Measurements from ENCODE around the gene SF1. TPM values are rescaled to one million over a fixed set of nuclear protein-coding genes. Genes with fewer than 3 reads are reported as not detected.

The SF1 gene
- polyA plus RNA-seq, 1 of the 3 experiments (the other 2 are of a cell fraction) = 66.3 TPM

DNA sequence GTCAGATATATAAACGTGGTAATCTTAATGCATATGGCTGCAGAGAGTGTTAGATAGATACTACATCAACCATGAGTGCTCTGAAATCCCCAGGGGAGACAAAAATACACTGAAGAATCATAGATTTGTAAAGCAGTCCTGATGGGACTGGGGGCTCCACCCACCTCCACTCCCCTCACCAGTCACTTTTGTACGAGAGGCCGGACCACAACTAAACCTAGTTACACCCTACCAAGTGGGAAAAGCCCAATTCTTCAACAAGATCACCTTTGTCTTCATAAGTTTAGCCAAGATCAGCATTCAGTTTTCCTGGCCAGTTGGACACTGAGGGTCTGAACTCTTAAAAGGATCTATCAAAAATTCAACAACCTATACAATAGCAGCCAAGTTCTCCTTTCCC, 1.5 kb downstream of the SF1 start:
- peaks cover 21% of the 10 kb centered on the region for H3F3A ChIP-seq (replicated peaks; ENCODE audit: insufficient read depth)
- no peaks in the 10 kb centered on the region for H3K9me2 ChIP-seq
- no peaks in the 10 kb centered on the region for H3K27me3 ChIP-seq (ENCODE audit: insufficient read depth)
- peak overlapping the region; percentile 89 for H3K4me2 ChIP-seq
- peak overlapping the region in 1 of 2 experiments; percentile 39; a peak in 1 of 4 replicates for H3K27ac ChIP-seq (ENCODE audit: low read depth in 2 of 2, low read length in 1 of 2)
- ChIA-PET CTCF (interaction anchor here (0.6 to 6.1 kb wide), 7 partner anchors 8 to 88 kb away, joined by 3 to 47 read pairs (median 4); no protein-coding TSS in a partner anchor), POLR2A (interaction anchor here (0.9 to 1.6 kb wide), 2 partner anchors 15 to 17 kb away, joined by 3 to 5 read pairs; partner anchors contain the start of gene PYGM)
- no peaks in the 10 kb centered on the region for H3K9me3 ChIP-seq
- H3K4me3 ChIP-seq (ENCODE audit: low read depth in 2 of 2, low read length in 1 of 2) = peak overlapping the region; percentile 77 to 83
- peaks cover 17 to 19% of the 10 kb centered on the region in 2 experiments for H3K4me1 ChIP-seq (ENCODE audit: control insufficient read depth in 1 of 2, insufficient read depth in 2 of 2, low read depth in 1 of 2, low read length in 1 of 2)
- H4K20me1 ChIP-seq (ENCODE audit: insufficient read depth) = peaks cover 57% of the 10 kb centered on the region
- TF ChIP-seq, protein P1, sequence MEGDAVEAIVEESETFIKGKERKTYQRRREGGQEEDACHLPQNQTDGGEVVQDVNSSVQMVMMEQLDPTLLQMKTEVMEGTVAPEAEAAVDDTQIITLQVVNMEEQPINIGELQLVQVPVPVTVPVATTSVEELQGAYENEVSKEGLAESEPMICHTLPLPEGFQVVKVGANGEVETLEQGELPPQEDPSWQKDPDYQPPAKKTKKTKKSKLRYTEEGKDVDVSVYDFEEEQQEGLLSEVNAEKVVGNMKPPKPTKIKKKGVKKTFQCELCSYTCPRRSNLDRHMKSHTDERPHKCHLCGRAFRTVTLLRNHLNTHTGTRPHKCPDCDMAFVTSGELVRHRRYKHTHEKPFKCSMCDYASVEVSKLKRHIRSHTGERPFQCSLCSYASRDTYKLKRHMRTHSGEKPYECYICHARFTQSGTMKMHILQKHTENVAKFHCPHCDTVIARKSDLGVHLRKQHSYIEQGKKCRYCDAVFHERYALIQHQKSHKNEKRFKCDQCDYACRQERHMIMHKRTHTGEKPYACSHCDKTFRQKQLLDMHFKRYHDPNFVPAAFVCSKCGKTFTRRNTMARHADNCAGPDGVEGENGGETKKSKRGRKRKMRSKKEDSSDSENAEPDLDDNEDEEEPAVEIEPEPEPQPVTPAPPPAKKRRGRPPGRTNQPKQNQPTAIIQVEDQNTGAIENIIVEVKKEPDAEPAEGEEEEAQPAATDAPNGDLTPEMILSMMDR (IDR thresholded peaks at IDR 0.05) = no peak
- no peak for TF ChIP-seq RCOR1 (IDR thresholded peaks at IDR 0.05; ENCODE audit: low read length)
- TF ChIP-seq, protein P2, sequence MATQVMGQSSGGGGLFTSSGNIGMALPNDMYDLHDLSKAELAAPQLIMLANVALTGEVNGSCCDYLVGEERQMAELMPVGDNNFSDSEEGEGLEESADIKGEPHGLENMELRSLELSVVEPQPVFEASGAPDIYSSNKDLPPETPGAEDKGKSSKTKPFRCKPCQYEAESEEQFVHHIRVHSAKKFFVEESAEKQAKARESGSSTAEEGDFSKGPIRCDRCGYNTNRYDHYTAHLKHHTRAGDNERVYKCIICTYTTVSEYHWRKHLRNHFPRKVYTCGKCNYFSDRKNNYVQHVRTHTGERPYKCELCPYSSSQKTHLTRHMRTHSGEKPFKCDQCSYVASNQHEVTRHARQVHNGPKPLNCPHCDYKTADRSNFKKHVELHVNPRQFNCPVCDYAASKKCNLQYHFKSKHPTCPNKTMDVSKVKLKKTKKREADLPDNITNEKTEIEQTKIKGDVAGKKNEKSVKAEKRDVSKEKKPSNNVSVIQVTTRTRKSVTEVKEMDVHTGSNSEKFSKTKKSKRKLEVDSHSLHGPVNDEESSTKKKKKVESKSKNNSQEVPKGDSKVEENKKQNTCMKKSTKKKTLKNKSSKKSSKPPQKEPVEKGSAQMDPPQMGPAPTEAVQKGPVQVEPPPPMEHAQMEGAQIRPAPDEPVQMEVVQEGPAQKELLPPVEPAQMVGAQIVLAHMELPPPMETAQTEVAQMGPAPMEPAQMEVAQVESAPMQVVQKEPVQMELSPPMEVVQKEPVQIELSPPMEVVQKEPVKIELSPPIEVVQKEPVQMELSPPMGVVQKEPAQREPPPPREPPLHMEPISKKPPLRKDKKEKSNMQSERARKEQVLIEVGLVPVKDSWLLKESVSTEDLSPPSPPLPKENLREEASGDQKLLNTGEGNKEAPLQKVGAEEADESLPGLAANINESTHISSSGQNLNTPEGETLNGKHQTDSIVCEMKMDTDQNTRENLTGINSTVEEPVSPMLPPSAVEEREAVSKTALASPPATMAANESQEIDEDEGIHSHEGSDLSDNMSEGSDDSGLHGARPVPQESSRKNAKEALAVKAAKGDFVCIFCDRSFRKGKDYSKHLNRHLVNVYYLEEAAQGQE (IDR thresholded peaks at IDR 0.05; ENCODE audit: low read depth, low read length) = no peak
- no peak for TF ChIP-seq SMC3 (IDR thresholded peaks at IDR 0.05; ENCODE audit: low read depth, low read length)
- no peak for TF ChIP-seq RFX5 (IDR thresholded peaks at IDR 0.05; ENCODE audit: low read length)
- TF ChIP-seq MEF2A (IDR thresholded peaks at IDR 0.05; ENCODE audit: borderline replicate concordance, low read depth) = no peak
- TF ChIP-seq FOXM1 (IDR thresholded peaks at IDR 0.05; ENCODE audit: low read depth) = no peak
- TF ChIP-seq TEAD4 (IDR thresholded peaks at IDR 0.05; ENCODE audit: borderline replicate concordance, insufficient read depth) = no peak
- TF ChIP-seq SIN3A (IDR thresholded peaks at IDR 0.05; ENCODE audit: borderline replicate concordance, low read depth, low read length) = no peak
- no peak for TF ChIP-seq TCF12 (IDR thresholded peaks at IDR 0.05)
- TF ChIP-seq FOSL2 (IDR thresholded peaks at IDR 0.05; ENCODE audit: borderline replicate concordance, low read depth) = no peak
- TF ChIP-seq JUND (IDR thresholded peaks at IDR 0.05) = no peak
- no peak for TF ChIP-seq TAF1 (IDR thresholded peaks at IDR 0.05; ENCODE audit: borderline replicate concordance, low read depth, low read length)
- TF ChIP-seq, protein P3, sequence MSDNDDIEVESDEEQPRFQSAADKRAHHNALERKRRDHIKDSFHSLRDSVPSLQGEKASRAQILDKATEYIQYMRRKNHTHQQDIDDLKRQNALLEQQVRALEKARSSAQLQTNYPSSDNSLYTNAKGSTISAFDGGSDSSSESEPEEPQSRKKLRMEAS (IDR thresholded peaks at IDR 0.05; ENCODE audit: low read depth) = no peak
- TF ChIP-seq, protein P4, sequence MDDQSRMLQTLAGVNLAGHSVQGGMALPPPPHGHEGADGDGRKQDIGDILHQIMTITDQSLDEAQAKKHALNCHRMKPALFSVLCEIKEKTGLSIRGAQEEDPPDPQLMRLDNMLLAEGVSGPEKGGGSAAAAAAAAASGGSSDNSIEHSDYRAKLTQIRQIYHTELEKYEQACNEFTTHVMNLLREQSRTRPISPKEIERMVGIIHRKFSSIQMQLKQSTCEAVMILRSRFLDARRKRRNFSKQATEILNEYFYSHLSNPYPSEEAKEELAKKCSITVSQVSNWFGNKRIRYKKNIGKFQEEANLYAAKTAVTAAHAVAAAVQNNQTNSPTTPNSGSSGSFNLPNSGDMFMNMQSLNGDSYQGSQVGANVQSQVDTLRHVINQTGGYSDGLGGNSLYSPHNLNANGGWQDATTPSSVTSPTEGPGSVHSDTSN (IDR thresholded peaks at IDR 0.05) = no peak
- TF ChIP-seq RAD21 (IDR thresholded peaks at IDR 0.05; ENCODE audit: low read length) = no peak
- no peak for TF ChIP-seq NRF1 (IDR thresholded peaks at IDR 0.05; ENCODE audit: low read depth, low read length)
- TF ChIP-seq, protein P5, sequence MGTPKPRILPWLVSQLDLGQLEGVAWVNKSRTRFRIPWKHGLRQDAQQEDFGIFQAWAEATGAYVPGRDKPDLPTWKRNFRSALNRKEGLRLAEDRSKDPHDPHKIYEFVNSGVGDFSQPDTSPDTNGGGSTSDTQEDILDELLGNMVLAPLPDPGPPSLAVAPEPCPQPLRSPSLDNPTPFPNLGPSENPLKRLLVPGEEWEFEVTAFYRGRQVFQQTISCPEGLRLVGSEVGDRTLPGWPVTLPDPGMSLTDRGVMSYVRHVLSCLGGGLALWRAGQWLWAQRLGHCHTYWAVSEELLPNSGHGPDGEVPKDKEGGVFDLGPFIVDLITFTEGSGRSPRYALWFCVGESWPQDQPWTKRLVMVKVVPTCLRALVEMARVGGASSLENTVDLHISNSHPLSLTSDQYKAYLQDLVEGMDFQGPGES (IDR thresholded peaks at IDR 0.05; ENCODE audit: low read depth, low read length) = no peak
- peaks cover 57% of the 10 kb centered on the region for H3K79me2 ChIP-seq (ENCODE audit: insufficient read depth)
- H3K9ac ChIP-seq = peak overlapping the region; percentile 64
- peaks cover 54 to 55% of the 10 kb centered on the region in 2 experiments for H3K36me3 ChIP-seq (replicated peaks in 1 of 2; ENCODE audit: control insufficient read depth in 1 of 2, insufficient read depth in 2 of 2, low read length in 1 of 2)
- WGBS (ENCODE audit: low lambda C conversion rate) = 13% methylated on average over 3 of the region's 3 CpGs
- DNase-seq = no peak
- no peak overlapping the region for H2AFZ ChIP-seq (ENCODE audit: low read depth)

All from SK-N-SH (cell line).